HCEC 1CT (cell line): ENCODE measurements around the gene CYP4B1.
"Not testable (repeated sequence)": the region's sequence is repeated elsewhere in the genome, so short reads cannot be mapped to it uniquely, and the experiment has no call there.

Source experiments
- DNase-seq: peaks from one replicate; pipeline ENCODE4 v3.0.0-alpha.2; 2017

Gene CYP4B1

DNA sequence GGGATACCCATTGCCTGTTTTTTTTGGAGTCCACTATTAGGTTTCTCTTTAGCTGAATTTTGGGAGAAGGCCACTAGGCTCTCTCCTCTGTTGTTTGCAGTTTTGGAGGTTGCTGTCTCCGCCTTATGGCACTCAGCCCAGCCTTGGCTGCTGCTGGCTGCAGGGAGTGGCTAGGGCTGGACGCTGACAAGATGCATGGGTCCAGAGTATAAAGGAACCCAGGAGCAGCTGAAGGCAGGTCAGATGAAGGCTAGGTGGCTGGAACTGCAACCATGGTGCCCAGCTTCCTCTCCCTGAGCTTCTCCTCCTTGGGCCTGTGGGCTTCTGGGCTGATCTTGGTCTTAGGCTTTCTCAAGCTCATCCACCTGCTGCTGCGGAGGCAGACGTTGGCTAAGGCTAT, at the start of gene CYP4B1:
Gene CYP4B1, plus strand, starts transcription at position 237 of the 400 bp plus-strand sequence. Its CDS starts 36 bp downstream, at position 273.
- DNase-seq: no peak

GRCh38 chr1:46749404-46749803, 49.4 kb upstream of the CYP4B1 start:
- DNase-seq: no peak

DNA sequence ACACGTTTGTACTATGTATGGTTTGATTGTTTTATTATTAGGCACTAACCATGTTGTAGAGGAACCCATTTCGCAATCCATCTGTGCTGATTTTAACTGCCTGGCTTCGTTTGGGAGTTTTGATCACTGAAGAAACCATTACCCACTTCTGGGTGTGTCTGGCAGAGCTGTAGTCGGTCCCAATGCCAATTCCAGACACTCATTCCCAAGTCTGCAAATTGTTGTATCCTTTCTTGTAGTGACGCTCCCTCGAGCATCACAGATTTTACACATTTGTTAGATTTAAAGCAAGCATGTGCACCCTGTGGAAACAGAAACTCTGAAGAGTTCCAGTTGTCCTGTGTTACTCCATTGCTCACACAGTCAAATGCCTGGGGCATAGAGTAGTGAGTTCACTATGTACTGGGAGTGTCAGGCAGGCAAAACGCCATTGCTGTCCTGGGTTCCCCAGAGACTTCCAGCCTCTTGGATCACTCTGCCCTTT, 48.9 kb upstream of the CYP4B1 start:
- DNase-seq: no peak

- DNase-seq: no peak
Measured at GRCh38 chr1:46753985-46754384, 44.9 kb upstream of the CYP4B1 start.

- not testable (repeated sequence) for DNase-seq
Measured at GRCh38 chr1:46754707-46755106, 44.1 kb upstream of the CYP4B1 start.

GRCh38 chr1:46755121-46755520, 43.7 kb upstream of the CYP4B1 start:
- DNase-seq: no peak

GRCh38 chr1:46757247-46757955, 41.4 kb upstream of the CYP4B1 start:
- no peak for DNase-seq

DNA sequence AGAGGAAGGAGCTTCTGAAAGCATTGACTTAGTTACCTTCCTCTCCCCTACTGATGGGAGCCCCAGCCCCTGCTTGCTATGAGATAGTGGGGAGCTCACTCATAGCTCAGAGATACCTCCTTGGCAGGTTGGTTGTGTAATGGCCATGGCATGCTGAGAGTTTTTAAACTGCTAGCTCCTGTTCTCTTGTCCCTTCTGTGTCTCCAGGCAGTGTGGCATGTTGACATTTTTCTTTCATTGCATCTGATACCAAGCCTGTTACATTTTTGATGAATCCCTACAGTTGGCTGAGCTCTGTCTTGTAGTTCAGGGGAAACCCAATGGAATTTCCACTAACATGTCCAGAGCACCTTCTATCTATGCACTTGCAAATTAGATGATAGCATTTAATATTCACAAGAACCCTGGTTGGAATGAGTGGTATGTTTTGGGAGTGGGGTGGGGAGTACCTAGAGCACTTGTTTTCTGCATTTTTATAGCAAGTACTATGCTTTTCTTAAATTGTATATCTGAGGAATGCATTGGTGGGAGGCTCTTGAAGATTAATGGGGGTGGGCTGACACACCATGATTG, 40.8 kb upstream of the CYP4B1 start:
- no peak for DNase-seq

- DNase-seq: no peak
Measured at GRCh38 chr1:46760558-46761166, 38.2 kb upstream of the CYP4B1 start.

GRCh38 chr1:46761740-46762139, 37.1 kb upstream of the CYP4B1 start:
- DNase-seq: no peak

DNA sequence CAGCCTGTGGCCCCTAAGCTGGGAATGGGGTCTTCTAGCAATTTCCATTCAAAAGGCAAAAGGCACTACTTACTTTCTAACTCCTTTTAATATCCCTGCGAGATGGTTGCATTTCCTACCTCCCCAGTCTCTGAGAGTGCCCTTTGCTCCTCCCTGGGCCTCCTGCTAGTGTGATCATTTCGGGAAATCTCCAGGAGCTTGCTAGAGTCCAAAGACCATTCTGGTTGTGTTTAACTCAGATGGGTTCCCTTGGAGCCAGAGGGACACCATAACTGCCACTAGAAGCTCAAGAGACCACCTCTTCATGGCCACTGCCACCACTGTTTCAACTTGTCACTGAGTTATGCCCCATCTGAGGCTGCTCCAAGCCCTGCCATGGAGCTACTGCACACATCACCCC, 34.4 kb upstream of the CYP4B1 start:
- no peak for DNase-seq

GRCh38 chr1:46767649-46768282, 31.1 kb upstream of the CYP4B1 start:
- no peak for DNase-seq

DNA sequence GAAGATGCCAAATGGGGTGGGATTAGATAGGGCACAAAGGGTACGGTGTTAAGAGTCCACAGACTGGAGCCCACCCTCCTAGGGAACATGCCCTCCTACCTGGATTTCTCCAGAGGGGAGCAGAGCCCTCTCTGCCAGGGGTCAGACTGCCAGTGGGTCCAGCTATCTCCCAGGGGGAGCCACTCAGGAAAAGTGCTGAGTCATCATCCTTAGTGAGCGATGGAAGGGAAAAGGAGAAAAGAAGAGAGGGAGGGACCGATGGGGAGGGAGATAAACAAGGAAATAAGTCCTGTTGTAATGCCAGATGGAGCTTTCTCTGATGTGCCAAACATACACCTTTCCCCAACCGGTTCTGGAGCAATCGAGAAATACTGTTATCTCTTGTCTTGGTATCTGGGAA, 30.4 kb upstream of the CYP4B1 start:
- DNase-seq: no peak

DNA sequence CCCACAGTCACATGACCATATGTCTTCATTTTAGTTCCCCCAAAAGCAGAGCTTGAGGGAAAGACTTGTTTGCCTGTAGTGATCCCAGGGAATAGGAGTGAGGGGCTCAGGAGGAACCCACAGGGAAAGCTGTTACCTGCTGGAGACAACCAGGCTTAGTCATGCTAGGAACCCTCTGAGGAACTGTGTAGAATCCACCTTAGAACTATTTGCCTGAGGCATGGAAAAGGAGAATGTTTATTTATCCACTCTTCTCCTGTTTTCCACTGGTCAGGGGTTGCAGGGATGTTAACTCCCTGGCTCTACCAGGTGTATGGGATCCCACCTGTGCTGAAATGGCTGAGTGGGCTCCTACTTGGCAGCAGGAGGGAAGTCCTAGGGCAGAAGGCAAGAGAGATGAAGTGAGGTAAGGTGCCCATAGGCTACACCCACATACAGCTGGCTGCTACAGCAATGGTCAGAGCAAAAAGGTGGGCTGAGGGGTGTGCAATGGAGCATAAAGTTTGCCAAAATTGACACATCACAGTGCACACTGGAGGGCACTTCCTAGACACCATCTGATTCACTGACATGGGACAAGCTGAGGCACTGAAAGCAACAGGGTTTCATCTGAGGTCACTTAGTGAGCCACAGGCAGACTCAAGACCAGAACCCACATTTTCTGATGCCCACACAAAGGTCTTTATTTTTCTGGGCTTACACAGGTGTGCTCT, 29.7 kb upstream of the CYP4B1 start:
- no peak for DNase-seq

DNA sequence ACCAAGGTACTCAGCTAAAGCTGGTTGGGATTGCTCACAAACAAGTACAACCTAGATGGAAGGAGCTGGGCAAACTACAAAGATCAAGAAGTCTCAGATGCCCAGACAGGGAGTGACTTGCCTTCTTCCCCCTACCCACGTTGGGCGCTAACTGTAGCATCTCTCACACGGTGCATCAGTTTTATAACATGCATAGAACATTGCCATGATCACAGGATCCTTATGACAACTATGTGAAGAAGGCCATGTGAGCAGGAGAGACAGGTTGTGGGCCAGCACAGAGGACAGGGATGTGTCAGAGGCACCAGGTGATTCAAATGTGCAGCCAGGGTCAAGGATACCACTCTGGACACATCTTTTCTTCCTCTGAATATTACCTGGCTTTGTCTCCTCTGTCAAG, 28.3 kb upstream of the CYP4B1 start:
- DNase-seq: no peak

DNA sequence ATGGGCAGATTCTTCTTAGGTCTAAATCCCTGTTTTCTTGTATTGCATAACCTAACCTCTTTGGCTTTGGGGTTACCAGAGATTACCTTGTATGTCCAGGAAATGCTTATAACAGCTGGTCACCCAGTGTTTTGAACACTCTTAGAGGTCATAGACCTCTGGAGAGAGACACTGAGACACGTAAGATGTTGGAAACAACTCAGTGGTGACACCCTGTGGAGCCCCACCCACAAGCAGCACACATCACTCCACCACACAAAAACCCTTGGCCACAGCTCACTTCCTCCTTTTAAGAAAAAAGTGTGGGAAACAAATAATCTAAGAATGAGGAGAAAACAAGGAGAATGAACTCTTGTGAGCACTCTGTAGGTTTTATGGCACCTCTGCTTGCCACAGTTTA, 26.3 kb upstream of the CYP4B1 start:
- DNase-seq: no peak

GRCh38 chr1:46774297-46774696, 24.5 kb upstream of the CYP4B1 start:
- DNase-seq: no peak

DNA sequence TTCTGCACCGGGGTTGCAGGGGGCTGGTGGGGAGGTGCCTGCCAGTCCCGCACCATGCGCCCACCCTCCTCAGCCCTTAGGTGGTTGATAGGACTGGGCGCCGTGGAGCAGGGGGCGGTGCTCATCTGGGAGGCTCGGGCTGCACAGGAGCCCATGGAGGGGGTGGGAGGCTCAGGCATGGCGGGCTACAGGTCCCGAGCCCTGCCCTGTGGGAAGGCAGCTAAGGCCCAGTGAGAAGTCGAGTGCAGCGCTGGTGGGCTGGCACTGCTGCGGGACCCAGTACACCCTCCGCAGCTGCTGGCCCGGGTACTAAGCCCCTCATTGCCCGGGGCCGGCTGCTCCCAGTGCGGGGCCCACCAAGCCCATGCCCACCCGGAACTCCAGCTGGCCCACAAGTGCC, 20.4 kb upstream of the CYP4B1 start:
- DNase-seq: not testable (repeated sequence)

GRCh38 chr1:46784666-46785065, 14.2 kb upstream of the CYP4B1 start:
- DNase-seq: no peak

GRCh38 chr1:46788634-46789033, 10.2 kb upstream of the CYP4B1 start:
- DNase-seq: not testable (repeated sequence)

- no peak for DNase-seq
Measured at GRCh38 chr1:46790446-46791101, 8.3 kb upstream of the CYP4B1 start.

DNA sequence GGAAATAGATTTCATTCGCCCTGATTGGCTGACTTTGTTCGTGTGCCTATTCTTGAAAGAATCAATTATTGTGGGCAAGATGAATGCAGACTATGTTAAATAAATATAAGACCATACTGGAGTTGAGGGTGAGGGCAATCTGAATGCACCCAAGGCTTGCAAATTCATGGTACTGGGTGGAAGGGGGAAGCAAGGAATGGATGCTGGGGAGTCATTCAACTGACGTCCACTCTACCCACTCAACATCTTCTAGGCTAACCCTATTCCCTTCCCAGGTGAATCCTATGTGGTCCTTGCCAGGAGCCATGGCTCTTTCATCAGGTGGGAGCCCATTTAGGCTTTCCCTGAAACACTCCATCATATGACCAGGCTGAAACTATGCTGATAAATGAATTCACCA, 5.7 kb upstream of the CYP4B1 start:
- no peak for DNase-seq
